Epithelial cell of esophagus (primary cell): ENCODE data around the gene MEGF11.

Source experiments
- DNase-seq: peaks from one replicate; pipeline ENCODE4 v3.0.0; 2010; ENCODE audit warnings: low read depth
- H3K4me3 ChIP-seq: 2 replicates; pipeline ENCODE4 v1.5.1; 2011; ENCODE audit warnings: mild to moderate bottlenecking, low read length, control low read depth
- CTCF ChIP-seq: IDR thresholded peaks from 2 replicates; pipeline ENCODE4 v1.5.1; 2011; ENCODE audit warnings: low read depth, mild to moderate bottlenecking, low read length, control low read depth, inconsistent platforms; ENCODE audit not compliant: insufficient read depth; ENCODE audit errors: missing control alignments

MEGF11 gene

GRCh38 chr15:65971741-65971995 lies 281.9 kb downstream of the MEGF11 start:
- no peak for DNase-seq
- TF ChIP-seq CTCF = no peak
- no peak overlapping the region for H3K4me3 ChIP-seq

- DNase-seq = no peak
These were observed 282.4 kb downstream of the MEGF11 start for GRCh38 chr15:65970937-65971740.

GRCh38 chr15:65969865-65970816 lies 283.4 kb downstream of the MEGF11 start:
- H3K4me3 ChIP-seq = no peak overlapping the region
- DNase-seq = no peak
- no peak for TF ChIP-seq CTCF

More at GRCh38 chr15:65970937-65971740, 282.4 kb downstream of the MEGF11 start:
- H3K4me3 ChIP-seq = no peak overlapping the region
- TF ChIP-seq CTCF = no peak

GRCh38 chr15:65968511-65968910 lies 285.0 kb downstream of the MEGF11 start:
- H3K4me3 ChIP-seq = no peak overlapping the region
- TF ChIP-seq CTCF = no peak
- no peak for DNase-seq

DNA sequence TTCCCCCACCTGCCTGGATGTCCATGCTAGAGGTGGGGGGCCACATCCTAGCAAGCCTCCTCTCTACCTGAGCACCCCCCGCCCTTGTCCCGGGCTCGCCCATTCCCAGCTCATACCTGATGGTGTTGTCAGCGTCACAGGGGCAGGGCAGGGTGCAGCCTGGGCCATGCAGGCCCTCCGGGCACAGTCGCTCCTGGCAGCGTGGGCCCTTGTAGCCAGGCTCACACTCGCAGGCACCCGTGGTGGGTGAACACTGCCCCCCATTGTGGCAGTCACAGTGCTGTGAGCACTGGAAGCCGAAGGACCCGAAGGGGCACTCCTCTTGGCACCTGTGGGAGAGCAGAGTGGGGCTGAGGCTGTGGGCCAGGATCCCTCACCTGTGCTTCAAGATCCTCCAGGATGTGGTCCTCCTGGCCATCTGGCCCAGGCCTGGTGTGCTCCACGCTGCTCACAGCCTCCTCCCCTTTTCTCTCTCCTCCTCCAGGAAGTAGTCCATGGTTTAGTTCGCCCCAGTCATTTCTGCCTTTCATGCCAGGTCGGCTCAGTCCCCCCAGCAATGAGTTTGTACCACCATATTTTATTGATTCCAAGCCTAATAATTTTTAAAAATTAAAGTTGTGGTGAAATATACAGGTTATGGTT lies 288.6 kb downstream of the MEGF11 start:
- DNase-seq = no peak
- TF ChIP-seq CTCF = no peak
- H3K4me3 ChIP-seq = no peak overlapping the region

GRCh38 chr15:65963911-65964482 lies 289.6 kb downstream of the MEGF11 start:
- no peak for DNase-seq
- no peak overlapping the region for H3K4me3 ChIP-seq
- TF ChIP-seq CTCF = no peak
